ENCODE results near the gene PLEKHG2. TPM values are rescaled to one million over a fixed set of nuclear protein-coding genes. Genes with fewer than 3 reads are reported as not detected.

The PLEKHG2 gene
- total and polyA plus RNA-seq, 9 of the 15 experiments (the other 6 are each of a cell fraction or from before 2014, with no cell fraction given): 0.98 to 45.7 (median 9.8) TPM

- TF ChIP-seq, protein P1, sequence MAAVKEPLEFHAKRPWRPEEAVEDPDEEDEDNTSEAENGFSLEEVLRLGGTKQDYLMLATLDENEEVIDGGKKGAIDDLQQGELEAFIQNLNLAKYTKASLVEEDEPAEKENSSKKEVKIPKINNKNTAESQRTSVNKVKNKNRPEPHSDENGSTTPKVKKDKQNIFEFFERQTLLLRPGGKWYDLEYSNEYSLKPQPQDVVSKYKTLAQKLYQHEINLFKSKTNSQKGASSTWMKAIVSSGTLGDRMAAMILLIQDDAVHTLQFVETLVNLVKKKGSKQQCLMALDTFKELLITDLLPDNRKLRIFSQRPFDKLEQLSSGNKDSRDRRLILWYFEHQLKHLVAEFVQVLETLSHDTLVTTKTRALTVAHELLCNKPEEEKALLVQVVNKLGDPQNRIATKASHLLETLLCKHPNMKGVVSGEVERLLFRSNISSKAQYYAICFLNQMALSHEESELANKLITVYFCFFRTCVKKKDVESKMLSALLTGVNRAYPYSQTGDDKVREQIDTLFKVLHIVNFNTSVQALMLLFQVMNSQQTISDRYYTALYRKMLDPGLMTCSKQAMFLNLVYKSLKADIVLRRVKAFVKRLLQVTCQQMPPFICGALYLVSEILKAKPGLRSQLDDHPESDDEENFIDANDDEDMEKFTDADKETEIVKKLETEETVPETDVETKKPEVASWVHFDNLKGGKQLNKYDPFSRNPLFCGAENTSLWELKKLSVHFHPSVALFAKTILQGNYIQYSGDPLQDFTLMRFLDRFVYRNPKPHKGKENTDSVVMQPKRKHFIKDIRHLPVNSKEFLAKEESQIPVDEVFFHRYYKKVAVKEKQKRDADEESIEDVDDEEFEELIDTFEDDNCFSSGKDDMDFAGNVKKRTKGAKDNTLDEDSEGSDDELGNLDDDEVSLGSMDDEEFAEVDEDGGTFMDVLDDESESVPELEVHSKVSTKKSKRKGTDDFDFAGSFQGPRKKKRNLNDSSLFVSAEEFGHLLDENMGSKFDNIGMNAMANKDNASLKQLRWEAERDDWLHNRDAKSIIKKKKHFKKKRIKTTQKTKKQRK (IDR thresholded peaks at IDR 0.05; ENCODE audit: borderline replicate concordance, low read depth, low read length): no peak
- TF ChIP-seq ELF4 (CRISPR knock-in tag; IDR thresholded peaks at IDR 0.05) (no peak), MEF2D (tag; conservative IDR thresholded peaks at IDR 0.05; ENCODE audit: low read depth) (no peak), RNF2 (IDR thresholded peaks at IDR 0.05) (0 out of 2 replicates have a peak, but pooled peaks have one; percentile 17), SMAD4 (CRISPR knock-in tag; conservative IDR thresholded peaks at IDR 0.05) (peak; percentile 61), MXI1 (IDR thresholded peaks at IDR 0.05; ENCODE audit: low read depth, low read length) (no peak), NR1H2 (CRISPR knock-in tag; IDR thresholded peaks at IDR 0.05) (no peak), ZNF175 (CRISPR knock-in tag; IDR thresholded peaks at IDR 0.05; ENCODE audit: low read depth) (peak; percentile 54; the same call in 1 of the 2 replicates), SRF (CRISPR knock-in tag; IDR thresholded peaks at IDR 0.05) (no peak; a peak in 1 of 4 replicates), AFF4 (CRISPR knock-in tag; IDR thresholded peaks at IDR 0.05) (0 out of 2 replicates have a peak, but pooled peaks have one; percentile 53), FOXK1 (CRISPR knock-in tag; IDR thresholded peaks at IDR 0.05; ENCODE audit: borderline replicate concordance) (peak; percentile 88; the same call in 1 of the 2 replicates), ZNF583 (CRISPR knock-in tag; IDR thresholded peaks at IDR 0.05) (no peak), ZNF395 (CRISPR knock-in tag; IDR thresholded peaks at IDR 0.05) (peak; percentile 57; the same call in 1 of the 2 replicates)
- TF ChIP-seq, protein P2, sequence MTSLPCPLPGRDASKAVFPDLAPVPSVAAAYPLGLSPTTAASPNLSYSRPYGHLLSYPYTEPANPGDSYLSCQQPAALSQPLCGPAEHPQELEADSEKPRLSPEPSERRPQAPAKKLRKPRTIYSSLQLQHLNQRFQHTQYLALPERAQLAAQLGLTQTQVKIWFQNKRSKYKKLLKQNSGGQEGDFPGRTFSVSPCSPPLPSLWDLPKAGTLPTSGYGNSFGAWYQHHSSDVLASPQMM (CRISPR knock-in tag; IDR thresholded peaks at IDR 0.05): no peak
Observed at GRCh38 chr19:39430675-39431593, 18.5 kb downstream of the PLEKHG2 start (continued).
